ENCODE results near the gene OAS1.

The OAS1 gene

GRCh38 chr12:112906712-112907414, at the start of gene OAS1:
OAS1 (plus strand) TSS chr12:112906962; CDS start chr12:112907040, 78 bp downstream.
- no peak for DNase-seq

DNA sequence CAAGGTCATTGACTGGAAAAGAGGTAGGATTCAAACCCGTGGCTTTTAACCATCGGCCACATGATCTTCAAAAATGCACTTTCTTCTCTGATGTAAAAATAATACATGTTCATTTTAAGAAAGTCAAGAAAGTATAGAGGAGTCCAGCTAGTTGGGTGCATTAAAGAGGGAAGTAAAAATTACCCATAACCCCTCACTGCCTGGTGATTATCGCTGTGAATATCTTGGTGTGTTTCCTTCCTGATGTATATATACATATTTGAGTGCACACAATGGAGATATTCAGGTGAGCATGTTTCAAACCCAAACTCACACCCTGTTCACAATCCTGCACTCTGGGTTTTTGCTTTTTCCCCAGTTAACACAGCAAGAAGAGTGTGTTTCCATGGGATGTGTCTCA, 47.5 kb upstream of the OAS1 start:
- no peak for DNase-seq

GRCh38 chr12:112860181-112860580, 46.6 kb upstream of the OAS1 start:
- DNase-seq: no peak

GRCh38 chr12:112861284-112861683, 45.5 kb upstream of the OAS1 start:
- no peak for DNase-seq

- no peak for DNase-seq
Measured at GRCh38 chr12:112862636-112863290, 44.0 kb upstream of the OAS1 start.

- no peak for DNase-seq
Measured at GRCh38 chr12:112868459-112869041, 38.2 kb upstream of the OAS1 start.

- DNase-seq: no peak
Measured at GRCh38 chr12:112869091-112869490, 37.7 kb upstream of the OAS1 start.

DNA sequence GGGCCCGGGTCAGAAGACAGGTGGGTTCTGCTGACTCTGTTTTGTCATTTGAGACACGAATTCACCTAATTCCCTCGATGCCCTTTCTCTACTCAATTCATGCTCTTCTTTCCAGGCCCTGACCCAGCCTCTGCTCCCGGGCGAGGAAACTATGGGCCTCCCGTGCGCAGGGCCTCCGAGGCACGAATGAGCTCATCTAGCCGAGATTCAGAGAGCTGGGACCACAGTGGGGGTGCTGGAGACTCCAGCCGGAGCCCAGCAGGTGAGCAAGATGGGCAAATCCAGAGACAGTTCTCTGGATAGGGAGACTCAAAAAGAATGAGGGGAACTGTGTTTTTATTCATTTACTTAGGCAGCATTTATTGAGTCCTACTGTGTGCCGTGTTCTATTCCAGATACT, 37.0 kb upstream of the OAS1 start:
- no peak for DNase-seq

DNA sequence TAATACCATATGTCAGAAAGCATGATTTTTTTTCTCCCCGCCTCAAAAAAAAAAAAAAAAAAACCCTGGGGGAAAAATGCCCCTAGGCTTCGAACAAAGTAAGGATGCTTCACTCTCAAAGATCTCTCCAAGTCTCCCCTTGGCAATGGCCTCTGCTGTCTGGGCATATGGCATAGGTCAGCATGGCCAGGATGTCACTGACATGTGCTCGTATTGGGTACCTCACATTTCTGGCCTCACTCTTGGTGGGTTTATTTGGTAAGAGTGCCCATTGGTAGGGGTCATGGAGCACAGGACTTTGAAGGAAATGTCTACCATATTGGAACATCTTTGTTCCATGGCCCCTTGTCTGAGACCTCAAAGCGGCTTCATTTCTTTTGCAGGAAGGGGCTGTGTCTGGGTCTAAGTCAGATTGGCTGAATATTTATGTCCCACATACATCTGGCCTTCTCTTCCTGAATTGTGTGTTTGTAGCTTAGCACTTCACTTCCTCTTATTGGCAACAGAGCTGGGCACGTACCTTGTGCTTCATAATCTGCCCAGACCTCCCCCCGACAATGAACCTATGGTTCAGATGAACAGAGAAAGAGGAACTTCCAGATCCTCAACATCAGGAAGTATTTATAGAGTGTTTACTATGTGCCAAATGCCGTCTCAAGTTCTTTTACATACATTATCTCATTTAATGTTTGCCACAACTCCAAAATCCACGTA, 36.3 kb upstream of the OAS1 start:
- no peak for DNase-seq

DNA sequence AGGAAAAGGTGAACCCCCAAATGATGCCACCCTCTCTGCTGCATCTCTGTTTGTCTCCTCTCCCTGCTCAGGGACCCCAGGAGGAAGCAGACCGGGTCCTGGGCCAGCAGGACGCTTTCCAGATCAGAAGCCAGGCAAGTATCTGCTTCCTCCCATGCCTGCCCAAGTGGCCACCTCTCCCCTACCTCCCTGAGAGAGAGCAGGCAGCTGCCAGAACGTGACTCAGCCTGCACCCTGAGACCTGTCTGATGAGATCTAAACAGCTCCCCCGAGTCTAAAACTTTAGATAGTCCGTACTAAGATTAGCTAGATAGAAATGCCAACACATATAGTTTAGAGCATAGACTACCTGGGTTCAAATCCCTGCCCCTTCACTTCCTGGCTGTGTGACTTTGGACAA, 31.2 kb upstream of the OAS1 start:
- no peak for DNase-seq

GRCh38 chr12:112876506-112876905, 30.3 kb upstream of the OAS1 start:
- no peak for DNase-seq

- DNase-seq: no peak
Measured at GRCh38 chr12:112877006-112877405, 29.8 kb upstream of the OAS1 start.

DNA sequence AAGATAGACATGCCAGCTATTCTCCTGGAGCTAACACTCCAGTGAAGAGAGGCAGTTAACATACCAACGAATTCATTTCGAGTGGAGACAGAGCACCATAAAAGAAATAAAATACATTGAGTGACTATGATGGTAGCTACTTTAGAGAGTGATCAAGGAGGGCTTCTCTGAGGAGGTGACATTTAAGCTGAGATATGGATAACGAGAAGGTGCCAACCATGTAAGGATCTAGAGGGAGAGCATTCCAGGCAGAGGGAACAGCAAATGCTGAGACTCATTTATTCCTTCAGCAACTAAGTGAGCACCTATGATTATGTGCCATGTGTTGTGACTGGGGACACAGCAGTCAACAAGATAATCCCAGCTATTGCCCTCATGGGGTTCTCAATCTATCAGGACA, 28.3 kb upstream of the OAS1 start:
- DNase-seq: no peak

DNA sequence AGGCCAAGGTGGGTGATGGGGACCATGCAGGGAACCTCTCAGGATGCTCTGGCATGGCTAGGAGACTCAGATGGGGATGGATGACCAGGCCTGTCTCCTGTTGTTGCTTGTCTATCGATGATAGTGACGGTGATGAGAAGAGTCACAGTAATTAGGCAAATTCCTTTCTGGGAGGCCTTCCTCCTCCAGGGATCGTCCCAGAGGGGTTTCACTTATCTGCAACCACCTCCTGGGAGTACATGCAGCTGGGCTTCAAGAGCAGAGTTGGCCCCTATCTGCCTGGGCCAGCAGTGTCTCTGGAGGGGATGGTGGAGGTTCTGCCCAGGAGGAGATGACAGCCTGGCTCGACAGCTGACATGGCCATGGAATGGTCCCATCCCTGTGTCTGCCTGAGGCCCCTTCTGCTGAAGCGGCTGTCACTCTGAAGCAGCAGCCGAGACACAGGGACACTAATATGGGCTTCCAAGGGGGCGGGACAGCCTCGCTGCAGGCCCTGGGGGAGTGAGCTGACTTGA, 27.5 kb upstream of the OAS1 start:
- DNase-seq: no peak

- DNase-seq: no peak
Measured at GRCh38 chr12:112881602-112882001, 25.2 kb upstream of the OAS1 start.

DNA sequence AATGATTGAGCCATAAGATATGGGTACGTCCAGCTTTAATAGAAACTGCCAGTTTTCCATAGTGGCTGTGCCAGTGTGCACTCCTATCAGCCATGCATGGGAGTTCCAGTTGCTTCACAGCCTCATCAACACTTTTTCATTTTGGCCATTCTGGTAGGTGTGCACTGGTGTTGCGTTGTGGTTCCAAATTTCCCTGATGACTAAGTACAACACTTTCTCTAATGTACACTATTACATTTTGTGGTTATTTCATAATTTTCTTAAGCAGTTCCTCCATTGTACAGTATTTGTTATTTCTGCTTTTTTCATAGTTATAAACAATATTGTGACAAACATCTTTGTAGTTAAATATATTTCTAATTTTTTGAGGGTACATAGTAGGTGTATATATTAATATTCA, 21.5 kb upstream of the OAS1 start:
- DNase-seq: no peak

DNA sequence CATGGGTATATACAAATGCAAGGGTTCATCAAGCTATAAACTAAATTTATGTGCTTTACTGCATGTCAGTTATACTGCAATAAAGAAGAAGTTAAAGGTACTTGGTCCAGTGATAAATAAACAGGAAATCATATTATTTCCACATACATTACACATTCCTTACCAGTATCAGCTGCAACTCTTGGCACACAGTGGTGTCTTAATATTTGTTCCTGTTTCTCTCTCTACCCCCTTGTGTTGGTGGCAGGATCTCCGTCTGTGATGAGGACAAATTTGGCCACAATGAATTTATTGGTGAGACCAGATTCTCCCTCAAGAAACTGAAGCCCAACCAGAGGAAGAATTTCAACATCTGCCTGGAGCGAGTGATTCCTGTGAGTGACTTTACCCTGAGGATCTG, 19.2 kb upstream of the OAS1 start:
- DNase-seq: no peak

DNA sequence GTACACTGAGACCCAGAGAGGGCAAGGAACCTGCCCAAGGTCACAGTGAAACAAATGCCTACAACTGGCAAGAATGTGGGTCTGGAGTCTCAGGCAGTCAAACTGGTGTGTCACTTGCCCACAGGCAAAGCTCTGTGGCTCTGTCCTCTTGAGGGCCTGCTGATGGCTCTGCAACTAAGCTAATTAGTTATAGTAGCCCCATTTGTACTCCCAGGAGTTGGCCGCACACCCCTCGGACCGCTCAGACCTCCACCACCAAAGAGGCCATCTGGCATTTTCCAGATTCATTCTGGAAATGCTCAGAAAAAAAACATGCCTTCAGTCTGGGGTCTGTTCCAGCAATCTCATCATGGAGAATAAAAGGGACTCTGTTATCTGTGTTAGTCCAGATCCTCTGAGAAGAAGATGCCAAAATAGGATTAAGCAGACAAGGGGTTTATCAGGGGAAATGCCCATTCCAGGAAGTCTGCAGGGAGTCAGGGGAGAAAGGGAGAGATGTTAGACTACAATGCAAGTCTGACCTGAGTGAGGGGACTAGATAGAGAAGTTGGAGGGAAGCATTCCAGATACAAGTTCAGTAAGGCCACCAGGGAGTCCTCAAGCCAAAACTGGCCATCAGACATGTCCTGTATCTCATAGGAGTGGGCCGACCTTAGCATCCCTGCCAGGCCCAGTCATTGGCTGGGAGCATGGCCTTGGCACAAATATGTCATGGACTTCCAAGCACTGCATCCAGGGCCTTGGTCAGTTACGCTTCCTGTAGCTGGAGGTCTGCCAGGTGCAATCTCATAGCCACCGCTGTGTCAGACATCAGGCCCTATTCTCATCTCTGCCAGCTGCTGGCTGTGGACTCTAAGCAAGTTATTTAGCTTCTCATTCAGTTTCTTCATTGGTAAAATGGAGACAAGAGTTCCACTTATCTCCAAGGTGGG, 15.4 kb upstream of the OAS1 start:
- DNase-seq: no peak

GRCh38 chr12:112892856-112893255, 13.9 kb upstream of the OAS1 start:
- no peak for DNase-seq

- no peak for DNase-seq
Measured at GRCh38 chr12:112894128-112894527, 12.6 kb upstream of the OAS1 start.

DNA sequence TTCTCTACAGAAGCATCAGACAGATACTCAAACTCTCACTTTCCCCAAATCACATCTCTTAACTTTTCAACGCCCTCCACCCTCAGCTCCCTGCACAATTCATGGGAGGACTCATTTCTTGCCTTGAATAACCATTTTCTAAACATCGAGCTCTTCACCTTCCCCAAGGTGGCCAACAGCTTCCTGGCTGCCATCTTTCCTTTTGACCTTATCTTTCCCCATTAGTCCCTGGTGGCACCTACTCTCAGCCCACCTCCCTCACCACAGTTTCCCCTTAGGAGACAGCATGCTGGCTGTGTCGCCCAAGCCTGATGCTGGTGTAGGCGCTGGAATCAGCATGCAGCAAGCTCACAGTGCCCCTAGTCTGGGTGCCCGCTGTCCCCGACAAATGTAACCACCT, 8.4 kb upstream of the OAS1 start:
- no peak for DNase-seq
